ENCODE results near the gene SKI.

DNA sequence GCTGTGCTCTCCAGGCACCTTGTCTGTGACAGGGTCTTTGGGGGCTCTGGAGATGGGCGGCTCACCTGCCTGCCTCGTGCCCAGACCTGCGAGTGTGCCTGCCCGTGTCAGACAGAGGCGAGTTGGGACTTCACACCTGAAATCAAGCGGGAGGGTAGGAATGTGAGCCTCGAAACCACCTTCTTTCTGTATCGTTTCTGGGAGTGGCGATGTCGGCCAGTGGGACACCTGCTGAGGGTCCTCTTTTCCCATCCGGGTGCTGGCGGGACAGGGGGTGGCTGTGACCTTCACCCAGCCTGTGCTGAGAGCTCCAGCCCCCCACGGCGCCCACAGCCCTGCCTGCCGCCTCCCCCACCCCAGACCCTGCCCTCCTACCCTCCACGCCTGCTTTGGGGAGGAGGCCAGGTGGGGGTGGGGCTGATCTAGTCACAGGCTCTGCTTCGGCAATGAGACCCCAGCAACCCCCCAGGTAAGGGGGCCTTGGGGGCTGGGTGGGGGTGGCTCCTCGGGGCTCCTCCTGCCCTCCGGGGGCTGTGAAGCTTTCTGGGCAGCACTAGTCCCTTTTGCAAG, 17.9 kb upstream of the SKI start:
- no peak for TF ChIP-seq SMAD3 (CRISPR knock-in tag; conservative IDR thresholded peaks at IDR 0.05)
- TF ChIP-seq GTF2E2 (tag; IDR thresholded peaks at IDR 0.05): no peak
- no peak for TF ChIP-seq KLF10 (CRISPR knock-in tag; IDR thresholded peaks at IDR 0.05)
- no peak for TF ChIP-seq YY1 (IDR thresholded peaks at IDR 0.05; ENCODE audit: borderline replicate concordance in 1 of 3, control insufficient read depth in 1 of 3, extremely low read depth in 1 of 3, insufficient read depth in 3 of 3, insufficient read length in 1 of 3, insufficient replicate concordance in 2 of 3, low read depth in 1 of 3, low read length in 2 of 3)
- no peak for TF ChIP-seq SIN3A (IDR thresholded peaks at IDR 0.05; ENCODE audit: borderline replicate concordance in 2 of 2, control insufficient read depth in 1 of 2, low read depth in 2 of 2, low read length in 2 of 2)
- TF ChIP-seq SMARCE1 (IDR thresholded peaks at IDR 0.05): no peak
- no peak for TF ChIP-seq IRF2 (CRISPR knock-in tag; IDR thresholded peaks at IDR 0.05)
- no peak for TF ChIP-seq SIX5 (IDR thresholded peaks at IDR 0.05; ENCODE audit: borderline replicate concordance in 1 of 2, insufficient read depth in 1 of 2, low read depth in 1 of 2, low read length in 2 of 2)
- no peak for TF ChIP-seq PURB (CRISPR knock-in tag; IDR thresholded peaks at IDR 0.05; ENCODE audit: low read depth)
- TF ChIP-seq POU5F1 (IDR thresholded peaks at IDR 0.05; ENCODE audit: borderline replicate concordance, low read depth, low read length, partially characterized antibody): no peak
- no peak for TF ChIP-seq ZNF764 (CRISPR knock-in tag; IDR thresholded peaks at IDR 0.05; ENCODE audit: low read depth)
- no peak for TF ChIP-seq EP300 (IDR thresholded peaks at IDR 0.05; ENCODE audit: low read length)

Measured in K562 (cell line).